GM23338 (cell line): ENCODE results near the gene PUS7. TPM values are rescaled to one million over a fixed set of nuclear protein-coding genes. Genes with fewer than 3 reads are reported as not detected.

Source experiments
- ATAC-seq: fragments of 200-7000 bp; cut with Tn5 transposase; 3 replicates; pipeline ENCODE4 v1.9.1; 2020
- DNase-seq: peaks from one replicate; pipeline ENCODE4 v3.0.0-alpha.2; 2015; ENCODE audit warnings: low spot score
- H2AFZ ChIP-seq: fragments of 200-600 bp; sonication (generic); 2 replicates; pipeline ENCODE4 v1.8.0; 2016; ENCODE audit warnings: antibody characterized with exemption, mild to moderate bottlenecking, moderate library complexity
- H3F3A ChIP-seq: fragments of 200-600 bp; sonication (generic); replicated peaks from 2 replicates; pipeline ENCODE4 v1.8.0; 2017; ENCODE audit warnings: antibody characterized with exemption, mixed run types, low read depth
- H3K27ac ChIP-seq: fragments of 200-600 bp; sonication (generic); 2 replicates; pipeline ENCODE4 v1.6.1; 2016; ENCODE audit warnings: low read depth
- H3K27me3 ChIP-seq: fragments of 200-600 bp; sonication (generic); 2 replicates; pipeline ENCODE4 v1.8.0; 2016; ENCODE audit warnings: mild to moderate bottlenecking, mixed run types, moderate library complexity; ENCODE audit not compliant: insufficient read depth
- H3K36me3 ChIP-seq: fragments of 200-600 bp; sonication (generic); 2 replicates; pipeline ENCODE4 v1.8.0; 2016; ENCODE audit warnings: mild to moderate bottlenecking; ENCODE audit not compliant: insufficient read depth
- H3K4me1 ChIP-seq: fragments of 200-600 bp; sonication (generic); 2 replicates; pipeline ENCODE4 v1.8.0; 2016; ENCODE audit warnings: mild to moderate bottlenecking, moderate library complexity; ENCODE audit not compliant: insufficient read depth
- H3K4me2 ChIP-seq: fragments of 200-600 bp; sonication (generic); 2 replicates; pipeline ENCODE4 v1.7.1; 2017; ENCODE audit warnings: mixed run types
- H3K4me3 ChIP-seq: fragments of 200-600 bp; sonication (generic); 2 replicates; pipeline ENCODE4 v1.6.1; 2016; ENCODE audit warnings: mixed run types
- H3K79me2 ChIP-seq: fragments of 200-600 bp; sonication (generic); replicated peaks from 2 replicates; pipeline ENCODE4 v1.8.0; 2017; ENCODE audit warnings: mild to moderate bottlenecking; ENCODE audit not compliant: insufficient read depth
- H3K9me2 ChIP-seq: fragments of 200-600 bp; sonication (generic); 2 replicates; pipeline ENCODE4 v1.8.0; 2017; ENCODE audit not compliant: insufficient read depth
- H4K20me1 ChIP-seq: fragments of 200-600 bp; sonication (generic); replicated peaks from 2 replicates; pipeline ENCODE4 v1.8.0; 2017; ENCODE audit warnings: mild to moderate bottlenecking; ENCODE audit not compliant: insufficient read depth
- H3K27ac Mint-ChIP-seq: 2 replicates; pipeline ENCODE4 v1.8.0; 2020; ENCODE audit warnings: inconsistent platforms, mild to moderate bottlenecking, moderate library complexity, mixed read lengths
- H3K27me3 Mint-ChIP-seq: 3 replicates; pipeline ENCODE4 v1.8.0; 2022; ENCODE audit warnings: low read depth, mild to moderate bottlenecking, moderate library complexity, mixed read lengths, inconsistent platforms; ENCODE audit not compliant: insufficient read depth, poor library complexity
- H3K36me3 Mint-ChIP-seq: 3 replicates; pipeline ENCODE4 v1.8.0; 2021; ENCODE audit warnings: low read depth, mild to moderate bottlenecking, inconsistent platforms, moderate library complexity, mixed read lengths
- H3K4me1 Mint-ChIP-seq: 3 replicates; pipeline ENCODE4 v1.8.0; 2020; ENCODE audit warnings: mild to moderate bottlenecking, inconsistent platforms, mixed read lengths
- H3K4me3 Mint-ChIP-seq: 3 replicates; pipeline ENCODE4 v1.8.0; 2021; ENCODE audit warnings: moderate library complexity, mild to moderate bottlenecking, inconsistent platforms, mixed read lengths
- H3K9me3 Mint-ChIP-seq: 3 replicates; pipeline ENCODE4 v1.8.0; 2020; ENCODE audit warnings: moderate library complexity, mild to moderate bottlenecking, inconsistent platforms, mixed read lengths
- CREB1 ChIP-seq: fragments of 250-450 bp; sonication (Bioruptor Pico); IDR thresholded peaks from 2 replicates; pipeline ENCODE4 v1.5.0; 2020; ENCODE audit warnings: low read depth, mild to moderate bottlenecking, moderate library complexity
- ETS1 ChIP-seq: IDR thresholded peaks from 2 replicates; pipeline ENCODE4 v1.6.1; 2016; ENCODE audit warnings: antibody characterized with exemption
- EZH2 ChIP-seq: fragments of 200-600 bp; sonication (generic); IDR thresholded peaks from one replicate; pipeline ENCODE4 v1.8.0; 2017; ENCODE audit warnings: antibody characterized with exemption, mild to moderate bottlenecking, low read depth; ENCODE audit not compliant: unreplicated experiment
- EZH2phosphoT487 ChIP-seq: fragments of 200-600 bp; sonication (generic); IDR thresholded peaks from one replicate; pipeline ENCODE4 v1.8.1; 2018; ENCODE audit warnings: antibody characterized with exemption; ENCODE audit not compliant: unreplicated experiment
- JUNB ChIP-seq: IDR thresholded peaks from one replicate; pipeline ENCODE4 v1.6.1; 2016; ENCODE audit warnings: antibody characterized with exemption; ENCODE audit not compliant: unreplicated experiment
- NANOG ChIP-seq: IDR thresholded peaks from 2 replicates; pipeline ENCODE4 v1.6.1; 2016; ENCODE audit warnings: antibody characterized with exemption, borderline replicate concordance
- POLR2AphosphoS5 ChIP-seq: IDR thresholded peaks from 2 replicates; pipeline ENCODE4 v1.6.1; 2016; ENCODE audit warnings: antibody characterized with exemption, low read depth
- ZNF331 ChIP-seq: fragments of 250-450 bp; sonication (Bioruptor Pico); IDR thresholded peaks from 2 replicates; pipeline ENCODE4 v1.5.0; 2020; ENCODE audit warnings: low read depth, mild to moderate bottlenecking, moderate library complexity
- polyA plus RNA-seq: library from polyadenylated mRNA; unstranded; fragments of >200 nt; fragmentation: Nextera tagmentation; extraction: Ambion mirVana; gene quantifications from 2 replicates; pipeline ENCODE4 v1.2.1, GENCODE V29; 2016
- total RNA-seq: library from RNA; depleted of rRNA; stranded (reverse); fragments of >200 nt; shearing (Covaris generic); gene quantifications from 2 replicates; pipeline ENCODE4 v1.2.3, GENCODE V29; 2014
- TF ChIP-seq, protein P1 (sequence below): fragments of 250-450 bp; sonication (Bioruptor Pico); IDR thresholded peaks from 2 replicates; pipeline ENCODE4 v1.5.0; 2020; ENCODE audit warnings: mild to moderate bottlenecking, moderate library complexity
- TF ChIP-seq, protein P2 (sequence below): IDR thresholded peaks from one replicate; pipeline ENCODE4 v1.6.1; 2018; ENCODE audit warnings: antibody characterized with exemption; ENCODE audit not compliant: unreplicated experiment

The PUS7 gene
- total and polyA plus RNA-seq, 2 experiments from 2014 or later = 34.8 to 62.2 TPM

- TF ChIP-seq CREB1 (CRISPR knock-in tag) (no peak), JUNB (no peak), EZH2 (no peak), EZH2phosphoT487 (no peak), POLR2AphosphoS5 (no peak)
Observed at GRCh38 chr7:105478606-105479005, 43.5 kb downstream of the PUS7 start (continued).

DNA sequence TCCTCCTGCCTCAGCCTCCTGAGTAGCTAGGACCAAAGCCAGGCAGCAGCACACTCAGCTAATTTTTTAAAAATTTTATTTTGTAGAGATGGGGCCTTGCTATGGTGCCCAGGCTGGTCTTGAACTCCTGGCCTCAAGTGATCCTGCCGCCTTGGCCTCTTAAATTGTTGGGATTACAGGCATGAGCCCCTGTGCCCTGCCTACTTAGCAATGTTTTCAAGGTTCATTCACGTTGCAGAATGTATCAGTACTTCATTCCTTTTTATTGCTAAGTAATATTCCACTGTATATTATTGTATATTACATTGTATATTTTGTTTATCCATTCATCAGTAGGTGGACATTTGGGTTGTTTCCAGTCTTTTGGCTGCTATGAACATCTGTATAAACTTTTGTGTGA is 44.2 kb downstream of the PUS7 start:
- Histone ChIP-seq H3K27me3 (no peaks in the 10 kb centered on the region), H3F3A (no peaks in the 10 kb centered on the region), H3K27ac (no peak overlapping the region), H4K20me1 (no peaks in the 10 kb centered on the region), H2AFZ (no peak overlapping the region), H3K4me2 (no peak overlapping the region), H3K9me2 (no peaks in the 10 kb centered on the region), H3K79me2 (no peaks in the 10 kb centered on the region), H3K4me1 (no peaks in the 10 kb centered on the region), H3K4me3 (no peak overlapping the region), H3K36me3 (peaks cover 43% of the 10 kb centered on the region)
- DNase-seq (no peak), ATAC-seq (no peak)
- Mint-ChIP-seq H3K36me3 (peaks cover 70% of the 10 kb centered on the region), H3K9me3 (no peaks in the 10 kb centered on the region), H3K27me3 (peaks cover 4% of the 10 kb centered on the region), H3K4me1 (no peaks in the 10 kb centered on the region), H3K4me3 (no peak overlapping the region), H3K27ac (no peak overlapping the region)
- no peak for TF ChIP-seq ETS1
- TF ChIP-seq EZH2 = no peak
- TF ChIP-seq ZNF331 (CRISPR knock-in tag) = no peak
- no peak for TF ChIP-seq EZH2phosphoT487
- no peak for TF ChIP-seq POLR2AphosphoS5

DNA sequence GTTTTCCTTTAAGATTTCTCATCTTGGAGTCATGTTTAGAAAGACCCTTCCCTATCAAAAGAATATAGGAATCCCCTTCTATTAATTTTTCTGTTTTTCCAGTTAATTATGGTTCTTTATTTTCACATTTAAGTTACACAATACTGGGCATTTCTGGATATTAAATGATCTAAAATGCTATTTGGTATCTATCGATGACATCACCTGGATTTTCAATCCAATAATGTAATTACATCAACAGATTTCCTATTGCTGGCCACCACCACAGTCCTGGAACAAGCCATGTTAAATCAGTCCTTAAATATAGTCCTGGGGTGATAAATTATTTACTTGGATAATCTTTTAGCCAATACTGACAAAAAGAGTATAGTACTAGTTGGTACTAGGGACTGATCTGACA is 48.0 kb downstream of the PUS7 start:
- no peak overlapping the region for H3K27ac Mint-ChIP-seq
- no peak for TF ChIP-seq NANOG
- TF ChIP-seq CREB1 (CRISPR knock-in tag) = no peak
- TF ChIP-seq, protein P1, sequence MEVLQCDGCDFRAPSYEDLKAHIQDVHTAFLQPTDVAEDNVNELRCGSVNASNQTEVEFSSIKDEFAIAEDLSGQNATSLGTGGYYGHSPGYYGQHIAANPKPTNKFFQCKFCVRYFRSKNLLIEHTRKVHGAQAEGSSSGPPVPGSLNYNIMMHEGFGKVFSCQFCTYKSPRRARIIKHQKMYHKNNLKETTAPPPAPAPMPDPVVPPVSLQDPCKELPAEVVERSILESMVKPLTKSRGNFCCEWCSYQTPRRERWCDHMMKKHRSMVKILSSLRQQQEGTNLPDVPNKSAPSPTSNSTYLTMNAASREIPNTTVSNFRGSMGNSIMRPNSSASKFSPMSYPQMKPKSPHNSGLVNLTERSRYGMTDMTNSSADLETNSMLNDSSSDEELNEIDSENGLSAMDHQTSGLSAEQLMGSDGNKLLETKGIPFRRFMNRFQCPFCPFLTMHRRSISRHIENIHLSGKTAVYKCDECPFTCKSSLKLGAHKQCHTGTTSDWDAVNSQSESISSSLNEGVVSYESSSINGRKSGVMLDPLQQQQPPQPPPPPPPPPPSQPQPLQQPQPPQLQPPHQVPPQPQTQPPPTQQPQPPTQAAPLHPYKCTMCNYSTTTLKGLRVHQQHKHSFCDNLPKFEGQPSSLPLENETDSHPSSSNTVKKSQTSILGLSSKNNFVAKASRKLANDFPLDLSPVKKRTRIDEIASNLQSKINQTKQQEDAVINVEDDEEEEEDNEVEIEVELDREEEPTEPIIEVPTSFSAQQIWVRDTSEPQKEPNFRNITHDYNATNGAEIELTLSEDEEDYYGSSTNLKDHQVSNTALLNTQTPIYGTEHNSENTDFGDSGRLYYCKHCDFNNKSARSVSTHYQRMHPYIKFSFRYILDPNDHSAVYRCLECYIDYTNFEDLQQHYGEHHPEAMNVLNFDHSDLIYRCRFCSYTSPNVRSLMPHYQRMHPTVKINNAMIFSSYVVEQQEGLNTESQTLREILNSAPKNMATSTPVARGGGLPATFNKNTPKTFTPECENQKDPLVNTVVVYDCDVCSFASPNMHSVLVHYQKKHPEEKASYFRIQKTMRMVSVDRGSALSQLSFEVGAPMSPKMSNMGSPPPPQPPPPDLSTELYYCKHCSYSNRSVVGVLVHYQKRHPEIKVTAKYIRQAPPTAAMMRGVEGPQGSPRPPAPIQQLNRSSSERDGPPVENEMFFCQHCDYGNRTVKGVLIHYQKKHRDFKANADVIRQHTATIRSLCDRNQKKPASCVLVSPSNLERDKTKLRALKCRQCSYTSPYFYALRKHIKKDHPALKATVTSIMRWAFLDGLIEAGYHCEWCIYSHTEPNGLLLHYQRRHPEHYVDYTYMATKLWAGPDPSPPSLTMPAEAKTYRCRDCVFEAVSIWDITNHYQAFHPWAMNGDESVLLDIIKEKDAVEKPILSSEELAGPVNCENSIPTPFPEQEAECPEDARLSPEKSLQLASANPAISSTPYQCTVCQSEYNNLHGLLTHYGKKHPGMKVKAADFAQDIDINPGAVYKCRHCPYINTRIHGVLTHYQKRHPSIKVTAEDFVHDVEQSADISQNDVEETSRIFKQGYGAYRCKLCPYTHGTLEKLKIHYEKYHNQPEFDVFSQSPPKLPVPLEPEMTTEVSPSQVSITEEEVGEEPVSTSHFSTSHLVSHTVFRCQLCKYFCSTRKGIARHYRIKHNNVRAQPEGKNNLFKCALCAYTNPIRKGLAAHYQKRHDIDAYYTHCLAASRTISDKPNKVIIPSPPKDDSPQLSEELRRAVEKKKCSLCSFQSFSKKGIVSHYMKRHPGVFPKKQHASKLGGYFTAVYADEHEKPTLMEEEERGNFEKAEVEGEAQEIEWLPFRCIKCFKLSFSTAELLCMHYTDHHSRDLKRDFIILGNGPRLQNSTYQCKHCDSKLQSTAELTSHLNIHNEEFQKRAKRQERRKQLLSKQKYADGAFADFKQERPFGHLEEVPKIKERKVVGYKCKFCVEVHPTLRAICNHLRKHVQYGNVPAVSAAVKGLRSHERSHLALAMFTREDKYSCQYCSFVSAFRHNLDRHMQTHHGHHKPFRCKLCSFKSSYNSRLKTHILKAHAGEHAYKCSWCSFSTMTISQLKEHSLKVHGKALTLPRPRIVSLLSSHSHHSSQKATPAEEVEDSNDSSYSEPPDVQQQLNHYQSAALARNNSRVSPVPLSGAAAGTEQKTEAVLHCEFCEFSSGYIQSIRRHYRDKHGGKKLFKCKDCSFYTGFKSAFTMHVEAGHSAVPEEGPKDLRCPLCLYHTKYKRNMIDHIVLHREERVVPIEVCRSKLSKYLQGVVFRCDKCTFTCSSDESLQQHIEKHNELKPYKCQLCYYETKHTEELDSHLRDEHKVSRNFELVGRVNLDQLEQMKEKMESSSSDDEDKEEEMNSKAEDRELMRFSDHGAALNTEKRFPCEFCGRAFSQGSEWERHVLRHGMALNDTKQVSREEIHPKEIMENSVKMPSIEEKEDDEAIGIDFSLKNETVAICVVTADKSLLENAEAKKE = no peak
- TF ChIP-seq, protein P2, sequence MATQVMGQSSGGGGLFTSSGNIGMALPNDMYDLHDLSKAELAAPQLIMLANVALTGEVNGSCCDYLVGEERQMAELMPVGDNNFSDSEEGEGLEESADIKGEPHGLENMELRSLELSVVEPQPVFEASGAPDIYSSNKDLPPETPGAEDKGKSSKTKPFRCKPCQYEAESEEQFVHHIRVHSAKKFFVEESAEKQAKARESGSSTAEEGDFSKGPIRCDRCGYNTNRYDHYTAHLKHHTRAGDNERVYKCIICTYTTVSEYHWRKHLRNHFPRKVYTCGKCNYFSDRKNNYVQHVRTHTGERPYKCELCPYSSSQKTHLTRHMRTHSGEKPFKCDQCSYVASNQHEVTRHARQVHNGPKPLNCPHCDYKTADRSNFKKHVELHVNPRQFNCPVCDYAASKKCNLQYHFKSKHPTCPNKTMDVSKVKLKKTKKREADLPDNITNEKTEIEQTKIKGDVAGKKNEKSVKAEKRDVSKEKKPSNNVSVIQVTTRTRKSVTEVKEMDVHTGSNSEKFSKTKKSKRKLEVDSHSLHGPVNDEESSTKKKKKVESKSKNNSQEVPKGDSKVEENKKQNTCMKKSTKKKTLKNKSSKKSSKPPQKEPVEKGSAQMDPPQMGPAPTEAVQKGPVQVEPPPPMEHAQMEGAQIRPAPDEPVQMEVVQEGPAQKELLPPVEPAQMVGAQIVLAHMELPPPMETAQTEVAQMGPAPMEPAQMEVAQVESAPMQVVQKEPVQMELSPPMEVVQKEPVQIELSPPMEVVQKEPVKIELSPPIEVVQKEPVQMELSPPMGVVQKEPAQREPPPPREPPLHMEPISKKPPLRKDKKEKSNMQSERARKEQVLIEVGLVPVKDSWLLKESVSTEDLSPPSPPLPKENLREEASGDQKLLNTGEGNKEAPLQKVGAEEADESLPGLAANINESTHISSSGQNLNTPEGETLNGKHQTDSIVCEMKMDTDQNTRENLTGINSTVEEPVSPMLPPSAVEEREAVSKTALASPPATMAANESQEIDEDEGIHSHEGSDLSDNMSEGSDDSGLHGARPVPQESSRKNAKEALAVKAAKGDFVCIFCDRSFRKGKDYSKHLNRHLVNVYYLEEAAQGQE = no peak
- no peak for TF ChIP-seq EZH2

More for the DNA sequence above, 48.0 kb downstream of the PUS7 start:
- no peaks in the 10 kb centered on the region for H3K9me2 ChIP-seq
- Mint-ChIP-seq H3K9me3 (no peaks in the 10 kb centered on the region), H3K4me1 (no peaks in the 10 kb centered on the region), H3K36me3 (peaks cover 51% of the 10 kb centered on the region), H3K27me3 (peaks cover 4% of the 10 kb centered on the region), H3K4me3 (no peak overlapping the region)
- no peak overlapping the region for H3K4me2 ChIP-seq
- ATAC-seq (no peak), DNase-seq (no peak)
- no peaks in the 10 kb centered on the region for H3K4me1 ChIP-seq
- 0 out of 2 replicates have a peak, but pooled peaks cover 2% of the 10 kb centered on the region for H3F3A ChIP-seq
- no peaks in the 10 kb centered on the region for H4K20me1 ChIP-seq
- peaks cover 11% of the 10 kb centered on the region; the same call in 1 of the 2 replicates for H3K36me3 ChIP-seq
- H3K27me3 ChIP-seq = no peaks in the 10 kb centered on the region
- H3K79me2 ChIP-seq = no peaks in the 10 kb centered on the region
- no peak overlapping the region for H3K4me3 ChIP-seq
- no peak overlapping the region for H2AFZ ChIP-seq
- no peak overlapping the region for H3K27ac ChIP-seq
